Testis (tissue), 3 donors: ENCODE results near the gene C11orf54. TPM values are rescaled to one million over a fixed set of nuclear protein-coding genes. Genes with fewer than 3 reads are reported as not detected.

ENCODE experiments used
- DNase-seq: peaks from one replicate; pipeline ENCODE4 v3.0.0-alpha.2; 2019
- H3K27ac ChIP-seq, 2 donors: fragments of 200-600 bp; sonication (generic); one replicate each; pipeline ENCODE4 v1.5.1; 2019
- H3K27me3 ChIP-seq: fragments of 200-600 bp; sonication (generic); one replicate; pipeline ENCODE4 v1.5.1; 2019
- H3K36me3 ChIP-seq: fragments of 200-600 bp; sonication (generic); one replicate; pipeline ENCODE4 v1.5.1; 2017; ENCODE audit warnings: low read depth; ENCODE audit errors: missing control alignments
- H3K4me1 ChIP-seq: fragments of 200-600 bp; sonication (generic); one replicate; pipeline ENCODE4 v1.5.1; 2019
- H3K4me3 ChIP-seq, 2 donors: fragments of 200-600 bp; sonication (generic); one replicate each; pipeline ENCODE4 v1.5.1; 2017 to 2019
- H3K9me3 ChIP-seq: fragments of 200-600 bp; sonication (generic); one replicate; pipeline ENCODE4 v1.5.1; 2017
- POLR2A ChIP-seq: fragments of 450-650 bp; IDR thresholded peaks from one replicate; pipeline ENCODE4 v1.6.1; 2017; ENCODE audit warnings: antibody characterized with exemption, mild to moderate bottlenecking, moderate library complexity
- WGBS, 2 donors: methylation state at CpG; one replicate each; pipeline ENCODE4 v1.1.5; 2018; 5-methylcytosine and 5-hydroxymethylcytosine counted together
- intact Hi-C: fragments of 100-400 bp; cut with DNase I; formaldehyde crosslinking; loops from one replicate; pipeline ENCODE4 v1.15.1; 2023; ENCODE audit warnings: low total_unique reads
- polyA plus RNA-seq: library from polyadenylated mRNA; stranded (reverse); fragments of 350-450 nt; fragmentation: Illumina TruSeq; extraction: RNeasy Lipid Tissue Mini Kit (QIAGEN cat#74804); gene quantifications from one replicate; pipeline ENCODE4 v1.2.3, GENCODE V29; 2014; ENCODE audit warnings: low read depth, low replicate concordance; ENCODE audit not compliant: insufficient read depth
- total RNA-seq, 2 donors: library from RNA; depleted of rRNA; stranded (reverse); fragments of >200 nt; gene quantifications; one replicate each; pipeline ENCODE4 v1.2.3, GENCODE V29; 2016
- TF ChIP-seq, protein P1 (sequence below), 3 experiments: fragments of 450-650 bp in 2 of 3; fragments of 200-600 bp in 1 of 3; sonication (generic) in 1 of 3; IDR thresholded peaks; one replicate each; pipeline ENCODE4 v1.5.1; 2016 to 2019; ENCODE audit warnings: antibody characterized with exemption in 3 of 3, mild to moderate bottlenecking in 2 of 3, moderate library complexity in 1 of 3

C11orf54 gene
- total and polyA plus RNA-seq, 3 donors from 2014 or later = 28.5 to 49.5 (median 32.6) TPM

DNA sequence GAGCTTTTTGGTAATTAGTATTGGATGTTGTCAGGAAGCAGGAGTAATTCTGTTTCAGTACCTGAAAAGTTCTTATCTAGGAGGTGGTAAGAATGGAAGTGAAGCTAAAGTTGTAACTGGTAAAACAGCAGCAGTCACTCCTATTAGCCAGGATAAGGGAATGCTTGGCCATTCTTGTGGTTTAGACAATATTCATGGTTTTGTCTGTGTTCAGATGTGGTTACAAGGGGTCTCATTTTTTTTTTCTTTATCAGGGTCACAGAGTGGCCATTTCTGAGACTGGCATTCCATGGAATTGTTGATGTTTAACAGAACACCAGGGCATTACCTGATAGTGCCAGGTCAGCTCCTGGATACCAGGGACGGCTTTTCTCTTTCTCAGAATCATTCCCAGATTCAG lies 24.0 kb upstream of the C11orf54 start:
- Histone ChIP-seq H3K36me3 (no peaks in the 10 kb centered on the region), H3K27me3 (no peaks in the 10 kb centered on the region), H3K9me3 (no peaks in the 10 kb centered on the region), H3K4me3 (no peak overlapping the region), H3K27ac (no peak overlapping the region), H3K4me1 (no peaks in the 10 kb centered on the region)
- TF ChIP-seq, protein P1, sequence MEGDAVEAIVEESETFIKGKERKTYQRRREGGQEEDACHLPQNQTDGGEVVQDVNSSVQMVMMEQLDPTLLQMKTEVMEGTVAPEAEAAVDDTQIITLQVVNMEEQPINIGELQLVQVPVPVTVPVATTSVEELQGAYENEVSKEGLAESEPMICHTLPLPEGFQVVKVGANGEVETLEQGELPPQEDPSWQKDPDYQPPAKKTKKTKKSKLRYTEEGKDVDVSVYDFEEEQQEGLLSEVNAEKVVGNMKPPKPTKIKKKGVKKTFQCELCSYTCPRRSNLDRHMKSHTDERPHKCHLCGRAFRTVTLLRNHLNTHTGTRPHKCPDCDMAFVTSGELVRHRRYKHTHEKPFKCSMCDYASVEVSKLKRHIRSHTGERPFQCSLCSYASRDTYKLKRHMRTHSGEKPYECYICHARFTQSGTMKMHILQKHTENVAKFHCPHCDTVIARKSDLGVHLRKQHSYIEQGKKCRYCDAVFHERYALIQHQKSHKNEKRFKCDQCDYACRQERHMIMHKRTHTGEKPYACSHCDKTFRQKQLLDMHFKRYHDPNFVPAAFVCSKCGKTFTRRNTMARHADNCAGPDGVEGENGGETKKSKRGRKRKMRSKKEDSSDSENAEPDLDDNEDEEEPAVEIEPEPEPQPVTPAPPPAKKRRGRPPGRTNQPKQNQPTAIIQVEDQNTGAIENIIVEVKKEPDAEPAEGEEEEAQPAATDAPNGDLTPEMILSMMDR (IDR thresholded peaks at IDR 0.05) = no peak
- TF ChIP-seq POLR2A = no peak
- WGBS, 2 donors = 90 to 91% methylated on average over 1 of the region's 1 CpG
- DNase-seq = no peak
- intact Hi-C loops = no loop called here

DNA sequence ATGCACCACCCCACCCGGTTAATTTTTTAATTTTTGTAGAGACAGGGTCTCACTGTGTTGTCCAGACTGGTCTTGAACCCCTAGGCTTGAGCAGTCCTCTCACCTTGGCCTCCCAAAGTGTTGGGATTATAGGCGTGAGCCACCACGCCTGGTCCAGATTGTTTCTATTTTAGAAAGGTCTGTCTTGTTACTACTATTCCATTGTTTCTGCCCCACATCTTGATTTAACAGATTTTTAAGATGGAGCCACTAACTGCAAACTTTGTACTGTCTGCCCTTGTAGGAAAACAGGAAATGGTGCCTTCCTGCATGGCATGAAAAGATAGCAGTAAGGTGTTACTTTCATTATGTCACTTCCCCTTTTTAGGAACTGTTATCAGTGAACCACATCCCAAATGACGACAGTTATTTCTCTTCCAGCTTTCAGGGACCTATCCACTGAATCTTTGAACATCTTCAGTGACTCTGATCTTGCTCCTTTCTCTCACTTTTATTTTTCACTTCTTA lies 23.4 kb upstream of the C11orf54 start:
- no peak for TF ChIP-seq POLR2A
- TF ChIP-seq, protein P1 (IDR thresholded peaks at IDR 0.05) = no peak
- no peaks in the 10 kb centered on the region for H3K27me3 ChIP-seq
- H3K36me3 ChIP-seq = no peaks in the 10 kb centered on the region
- no peak overlapping the region for H3K27ac ChIP-seq
- 78 to 85% methylated on average over 4 of the region's 4 CpGs for WGBS, 2 donors
- DNase-seq = no peak
- no peaks in the 10 kb centered on the region for H3K4me1 ChIP-seq
- no peaks in the 10 kb centered on the region for H3K9me3 ChIP-seq
- intact Hi-C loops = no loop called here
- H3K4me3 ChIP-seq = no peak overlapping the region

DNA sequence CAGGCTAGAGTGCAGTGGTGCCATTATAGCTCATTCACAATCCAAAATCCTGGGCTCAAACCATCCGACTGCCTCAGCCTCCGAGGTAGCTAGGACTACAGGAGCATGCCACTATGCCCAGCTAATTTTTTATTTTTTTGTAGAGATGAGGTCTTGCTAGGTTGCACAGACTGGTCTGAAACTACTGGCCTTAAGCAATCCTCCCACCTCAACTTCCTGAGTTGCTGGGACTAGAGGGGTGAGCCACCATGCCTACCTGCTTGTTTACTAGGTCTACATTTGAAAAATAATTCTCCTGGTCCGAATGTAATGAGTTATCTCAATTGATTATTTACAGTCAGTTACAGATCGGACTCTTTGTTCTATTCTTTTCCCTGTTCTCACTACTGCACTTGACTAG lies 22.2 kb upstream of the C11orf54 start:
- Histone ChIP-seq H3K27me3 (no peaks in the 10 kb centered on the region), H3K4me3 (no peak overlapping the region), H3K27ac (no peak overlapping the region), H3K9me3 (no peaks in the 10 kb centered on the region), H3K36me3 (no peaks in the 10 kb centered on the region), H3K4me1 (no peaks in the 10 kb centered on the region)
- intact Hi-C loops = no loop called here
- no peak for TF ChIP-seq POLR2A
- TF ChIP-seq, protein P1 (IDR thresholded peaks at IDR 0.05) = no peak
- 93 to 96% methylated on average over 4 of the region's 4 CpGs for WGBS, 2 donors
- DNase-seq = no peak

DNA sequence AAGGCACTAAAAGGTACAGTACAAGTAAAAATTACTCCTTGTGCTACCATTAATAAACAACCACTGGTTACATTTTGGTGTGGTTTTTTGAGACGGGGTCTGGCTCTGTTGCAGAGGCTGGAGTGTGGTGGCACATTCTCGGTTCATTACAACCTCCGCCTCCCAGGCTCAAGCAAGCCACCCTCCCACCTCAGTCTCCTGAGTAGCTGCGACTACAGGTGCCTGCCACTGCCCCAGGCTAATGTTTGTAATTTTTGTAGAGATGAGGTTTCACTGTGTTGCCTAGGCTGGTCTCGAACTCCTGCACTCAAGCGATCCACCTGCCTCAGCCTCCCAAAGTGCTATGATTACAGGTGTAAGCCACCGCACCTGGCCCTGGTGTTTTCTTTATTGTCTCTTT lies 20.9 kb upstream of the C11orf54 start:
- no peak overlapping the region for H3K27ac ChIP-seq
- no peak overlapping the region for H3K4me3 ChIP-seq
- TF ChIP-seq POLR2A = no peak
- TF ChIP-seq, protein P1 (IDR thresholded peaks at IDR 0.05) = no peak
- WGBS, 2 donors = 96% methylated on average over 7 of the region's 7 CpGs
- no peak for DNase-seq
- no peaks in the 10 kb centered on the region for H3K36me3 ChIP-seq
- no peaks in the 10 kb centered on the region for H3K27me3 ChIP-seq
- intact Hi-C loops = no loop called here
- H3K4me1 ChIP-seq = no peaks in the 10 kb centered on the region
- H3K9me3 ChIP-seq = no peaks in the 10 kb centered on the region

DNA sequence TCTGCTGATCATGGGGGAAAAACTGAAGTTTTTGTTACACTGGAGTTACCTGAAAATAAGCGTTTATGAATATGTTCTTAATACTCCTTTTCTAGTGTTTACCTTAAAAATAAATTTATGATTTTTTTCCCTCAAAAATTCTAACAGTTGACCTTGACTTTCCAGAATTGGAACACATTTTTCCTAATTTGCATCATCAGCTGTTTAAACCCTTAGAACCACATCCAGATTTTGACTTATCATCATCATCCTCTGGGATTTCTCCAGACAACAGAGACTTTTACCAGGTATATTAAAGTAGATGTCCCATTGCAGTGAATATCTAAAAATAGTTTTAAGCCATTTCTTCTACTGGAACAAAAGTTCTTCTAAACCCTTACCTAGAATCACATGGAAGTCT lies 17.4 kb upstream of the C11orf54 start:
- TF ChIP-seq, protein P1 (IDR thresholded peaks at IDR 0.05) = no peak
- TF ChIP-seq POLR2A = no peak
- no peak overlapping the region for H3K27ac ChIP-seq
- 85 to 95% methylated on average over 1 of the region's 1 CpG for WGBS, 2 donors
- H3K4me3 ChIP-seq = no peak overlapping the region
- no peaks in the 10 kb centered on the region for H3K4me1 ChIP-seq
- intact Hi-C loops = no loop called here
- H3K36me3 ChIP-seq = no peaks in the 10 kb centered on the region
- no peak for DNase-seq
- no peaks in the 10 kb centered on the region for H3K9me3 ChIP-seq
- H3K27me3 ChIP-seq = no peaks in the 10 kb centered on the region
